Fibroblast of the conjunctiva (primary cell): ENCODE data around the gene RTN4RL2.
"Not testable (repeated sequence)": the region's sequence is repeated elsewhere in the genome, so short reads cannot be mapped to it uniquely, and the experiment has no call there.

Experiments
- DNase-seq: peaks from one replicate; pipeline ENCODE4 v3.0.0-alpha.2; 2010; ENCODE audit warnings: low read depth

The RTN4RL2 gene

DNA sequence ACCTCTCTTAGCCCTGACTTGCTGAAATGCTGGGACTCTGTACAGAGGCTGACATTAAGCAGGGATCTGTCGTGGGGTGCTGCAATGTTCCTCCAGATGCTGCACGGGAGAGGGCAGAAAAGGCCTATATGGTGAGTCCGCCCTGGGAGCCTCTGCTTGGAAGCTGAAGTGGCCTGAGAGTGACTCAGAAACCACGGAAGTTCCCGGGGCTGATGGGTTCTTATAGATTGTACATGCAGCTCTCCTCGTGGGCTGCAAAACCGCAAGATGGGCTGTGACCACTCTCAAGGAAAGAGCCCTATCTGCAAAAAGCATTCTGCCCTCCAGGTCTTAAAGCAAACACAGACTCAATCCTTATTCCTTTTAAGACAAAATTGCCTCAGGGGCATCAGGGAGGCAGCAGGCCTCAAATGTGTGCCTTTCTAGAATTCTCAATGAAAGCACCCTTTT is 27.6 kb upstream of the RTN4RL2 start:
- DNase-seq: no peak

DNA sequence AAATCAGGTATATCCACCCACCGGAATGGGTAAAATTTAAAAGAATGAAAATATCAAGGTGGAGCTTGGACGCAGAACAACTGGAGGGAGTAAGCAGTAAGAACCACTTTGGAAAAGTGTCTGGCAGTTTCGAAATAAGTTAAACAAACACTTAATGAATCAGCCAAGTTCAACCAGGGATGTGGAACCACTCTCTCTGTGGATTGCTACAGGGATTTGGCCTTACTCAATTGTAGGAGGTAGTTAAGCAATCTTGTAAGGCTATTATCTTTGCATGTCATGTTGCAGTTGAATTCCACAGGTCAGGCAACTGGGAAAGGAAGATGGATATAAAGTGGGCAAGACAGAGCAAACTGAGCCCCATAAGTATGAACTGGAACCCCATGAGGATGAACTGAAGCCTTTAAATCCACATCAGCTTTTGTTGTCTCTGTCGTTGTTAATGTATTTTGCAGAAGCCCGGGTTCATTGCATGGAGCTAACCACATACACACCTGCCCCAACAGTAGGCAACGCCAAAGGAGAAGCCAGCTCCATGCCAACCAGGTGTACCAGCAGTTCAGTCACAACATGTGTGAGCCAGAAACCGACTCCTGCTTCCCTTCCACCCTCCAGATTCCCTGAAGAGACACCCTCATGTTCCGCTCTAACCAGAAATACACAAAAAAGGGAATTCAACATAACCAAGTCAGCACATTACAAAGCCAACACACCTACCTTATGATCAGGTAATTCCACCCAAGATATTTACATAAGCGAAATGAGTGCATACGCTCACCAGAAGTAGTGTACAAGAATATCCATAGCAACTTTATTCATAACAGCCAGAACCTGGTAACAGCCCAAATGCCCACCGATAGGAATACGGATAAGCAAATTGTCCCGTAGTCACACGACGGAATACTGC is 25.4 kb upstream of the RTN4RL2 start:
- peak; percentile 85 for DNase-seq

DNA sequence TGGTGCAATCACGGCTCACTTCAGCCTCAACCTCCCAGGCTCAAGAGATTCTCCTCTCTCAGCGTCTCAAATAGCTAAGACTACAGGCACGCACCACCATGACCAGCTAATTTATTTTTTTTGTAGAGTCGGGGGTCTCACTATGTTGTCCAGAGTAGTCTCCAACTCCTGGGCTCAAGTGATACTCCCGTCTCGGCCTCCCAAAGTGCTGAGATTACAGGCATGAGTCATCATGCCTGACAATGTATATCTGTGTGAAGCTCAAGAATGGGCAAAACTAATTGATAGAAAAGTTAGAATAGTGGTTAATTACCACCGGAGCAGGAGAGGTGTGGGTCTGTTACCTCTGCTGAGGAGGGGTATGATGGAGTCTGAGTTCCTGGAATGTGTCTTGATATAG is 24.3 kb upstream of the RTN4RL2 start:
- no peak for DNase-seq

DNA sequence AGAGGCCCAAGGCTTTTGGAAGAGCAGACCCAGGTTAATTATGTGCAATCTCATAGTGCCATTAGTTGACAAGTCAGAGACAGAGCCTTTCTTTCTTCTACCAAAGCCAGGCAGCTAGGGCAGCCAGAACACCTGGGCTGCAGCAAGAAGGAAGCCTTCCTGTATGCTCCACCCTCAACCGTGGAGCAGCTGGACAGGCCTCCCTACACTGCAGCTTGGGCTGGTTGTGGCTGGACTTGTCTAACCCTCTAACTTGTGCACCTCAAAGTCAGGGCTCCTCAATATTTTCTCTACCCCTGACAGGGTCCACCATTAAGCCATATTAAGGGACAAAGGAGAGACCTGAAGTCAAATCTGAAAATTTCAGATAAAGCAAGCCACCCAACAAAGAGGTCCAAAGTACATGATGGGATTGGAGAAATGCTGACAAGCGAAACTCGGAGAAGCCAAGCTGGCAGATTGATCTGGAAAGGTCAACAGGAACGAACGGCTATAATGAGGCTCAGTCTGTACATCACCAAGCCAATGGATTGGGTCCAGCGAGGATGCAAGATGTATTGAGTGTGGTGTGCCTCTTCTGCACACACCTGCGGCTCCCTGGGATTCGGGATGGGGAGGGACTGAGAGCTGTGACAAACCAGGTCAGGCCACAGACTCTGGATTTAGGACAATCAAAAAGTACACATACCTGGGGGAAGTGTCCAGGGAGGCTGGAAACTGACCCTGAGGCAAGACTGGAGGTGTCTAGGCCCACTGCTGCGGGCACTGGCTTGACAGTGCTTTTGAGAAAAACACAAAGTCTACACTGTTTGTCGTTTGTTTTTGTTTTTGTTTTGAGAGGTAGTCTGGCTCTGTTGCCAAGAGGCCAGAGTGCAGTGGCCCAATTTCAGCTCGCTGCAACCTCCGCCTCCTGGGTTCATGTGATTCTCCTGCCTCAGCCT is 21.7 kb upstream of the RTN4RL2 start:
- DNase-seq: no peak

DNA sequence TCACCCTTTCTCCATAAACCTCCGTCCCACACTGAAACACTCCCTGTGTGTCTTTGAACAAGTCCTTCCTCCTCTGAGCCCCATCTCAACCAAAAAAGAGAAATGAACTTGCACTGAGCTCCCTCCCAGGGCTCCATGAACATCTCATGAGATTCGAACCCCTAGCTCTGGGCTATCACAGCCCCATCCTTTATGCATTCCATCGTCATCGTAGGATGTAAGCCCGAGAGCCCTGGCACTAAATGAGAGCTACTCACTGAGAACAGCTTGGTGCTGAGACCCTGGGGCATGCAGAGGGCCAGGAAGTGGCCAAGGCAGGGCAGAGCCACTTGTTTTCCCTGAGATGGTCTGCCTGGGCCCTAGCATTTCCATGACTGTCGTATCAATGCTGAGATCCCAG is 20.5 kb upstream of the RTN4RL2 start:
- DNase-seq: no peak

DNA sequence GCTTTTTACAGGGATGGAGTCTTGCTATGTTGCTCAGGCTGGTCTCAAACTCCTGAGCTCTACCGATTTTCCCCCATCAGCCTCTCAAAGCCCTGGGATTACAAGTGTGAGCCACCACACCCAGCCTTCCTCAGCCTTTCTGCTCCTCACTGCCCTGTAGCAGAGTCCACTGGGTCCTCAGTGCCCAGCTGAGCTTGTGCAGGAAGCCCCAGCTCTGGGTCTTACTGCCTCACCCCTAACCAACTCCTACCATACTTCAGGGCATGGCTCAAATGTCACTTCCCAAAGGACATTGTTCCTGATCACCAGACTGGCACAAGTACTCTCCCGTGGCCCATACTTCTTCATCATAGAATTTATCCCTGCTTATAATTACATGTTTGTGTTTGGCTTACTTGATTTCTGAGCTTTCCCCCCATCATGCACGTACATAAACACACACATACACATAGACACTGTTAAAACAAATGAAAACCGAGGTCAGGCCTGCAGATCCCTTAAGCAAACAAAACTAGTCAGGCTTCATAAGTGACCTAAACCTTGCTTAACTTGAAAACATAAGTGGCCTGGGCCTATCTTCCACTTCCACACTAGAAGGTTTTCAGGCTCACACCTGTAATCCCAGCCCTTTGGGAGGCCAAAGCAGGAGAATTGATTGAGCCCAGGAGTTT is 19.4 kb upstream of the RTN4RL2 start:
- DNase-seq: no peak

DNA sequence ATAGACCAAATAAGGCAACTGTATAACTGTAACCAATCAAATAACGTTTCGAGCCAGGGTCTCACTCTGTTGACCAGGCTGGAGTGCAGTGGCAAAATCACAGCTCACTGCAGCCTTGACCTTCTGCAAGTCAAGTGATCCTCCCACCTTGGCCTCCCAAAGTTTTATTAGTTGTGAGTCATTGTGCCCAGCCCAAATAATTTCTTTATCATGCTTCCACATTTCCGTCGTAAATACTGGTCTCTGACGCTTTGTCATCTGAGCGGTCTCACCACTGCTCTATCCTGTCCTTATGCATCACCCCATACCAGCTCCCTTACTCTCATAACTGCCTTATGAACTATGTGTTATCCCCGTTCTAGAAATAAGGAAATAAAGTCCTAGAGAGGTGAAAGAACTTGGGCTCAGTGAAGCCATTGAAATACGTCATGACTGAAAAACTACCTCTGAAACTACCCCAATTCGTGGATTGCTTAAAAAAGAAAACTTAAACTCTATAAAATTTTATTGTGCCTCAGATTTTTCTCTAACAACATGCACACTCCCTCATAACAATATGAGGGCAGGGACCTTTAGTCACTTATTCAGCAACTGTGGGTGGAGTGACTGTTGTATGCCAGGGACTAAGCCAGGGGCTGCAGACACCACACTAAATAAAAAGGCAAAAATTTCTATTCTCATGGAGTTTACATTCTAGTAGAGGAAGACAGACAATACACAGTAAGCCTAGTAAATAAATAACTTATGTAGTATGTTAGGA is 15.8 kb upstream of the RTN4RL2 start:
- DNase-seq: no peak

DNA sequence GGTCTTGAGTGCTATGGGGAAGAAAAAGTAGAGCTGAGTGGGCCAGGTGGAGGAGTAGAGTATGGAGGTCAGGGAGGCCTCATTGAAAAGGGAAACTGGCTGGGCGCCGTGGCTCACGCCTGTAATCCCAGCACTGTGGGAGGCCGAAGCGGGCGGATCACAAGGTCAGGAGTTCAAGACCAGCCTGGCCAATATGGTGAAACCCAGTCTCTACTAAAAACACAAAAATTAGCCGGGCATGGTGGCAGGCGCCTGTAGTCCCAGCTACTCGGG is 15.3 kb upstream of the RTN4RL2 start:
- not testable (repeated sequence) for DNase-seq

DNA sequence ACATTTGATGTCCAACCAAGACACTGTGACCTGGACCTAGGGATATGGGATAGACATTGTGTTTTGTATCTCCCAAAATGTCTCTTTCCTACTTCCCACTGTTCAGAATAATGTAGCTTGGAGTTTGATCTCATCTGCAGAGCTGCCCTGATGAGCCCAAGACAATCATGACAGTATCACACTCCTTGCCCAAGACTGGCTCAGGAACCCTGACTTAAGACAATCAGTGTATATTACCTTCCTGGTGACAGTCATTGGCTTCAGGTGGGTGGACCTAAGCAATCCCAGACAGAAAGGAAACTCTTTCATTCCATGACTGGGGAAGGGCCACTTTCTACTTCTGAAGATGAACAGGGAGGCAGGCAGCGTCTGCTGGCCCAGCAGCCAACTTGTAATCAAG is 14.3 kb upstream of the RTN4RL2 start:
- no peak for DNase-seq

DNA sequence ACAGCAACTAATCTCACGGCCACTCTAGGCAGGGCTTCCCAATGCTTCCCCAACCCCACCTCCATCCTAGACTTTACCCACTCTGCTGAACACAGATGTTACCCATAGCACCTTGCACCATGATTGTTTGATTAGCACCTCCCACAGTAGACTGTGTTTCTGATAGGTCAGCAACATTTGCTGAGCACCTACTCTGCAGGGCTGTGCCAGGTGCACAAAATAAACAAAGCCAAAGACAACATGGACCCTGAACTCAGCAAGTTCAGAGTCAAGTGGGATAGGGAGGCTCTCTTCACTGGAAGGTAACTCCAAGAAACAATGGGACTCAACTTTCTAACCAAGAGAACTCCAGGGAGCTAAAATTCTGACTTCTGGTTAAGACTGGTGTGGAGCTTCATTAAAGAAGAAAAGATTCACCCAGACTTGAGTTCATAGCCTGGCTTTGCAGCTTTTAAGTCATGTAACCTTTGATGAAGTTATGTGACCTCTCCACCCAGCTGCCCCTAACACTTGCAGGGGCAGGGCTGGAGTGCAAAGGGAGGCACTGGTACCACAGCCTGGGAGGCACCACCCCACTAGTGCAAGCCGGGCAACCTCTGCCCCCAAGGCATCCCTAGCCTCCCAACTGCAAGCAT is 6.7 kb upstream of the RTN4RL2 start:
- DNase-seq: no peak

DNA sequence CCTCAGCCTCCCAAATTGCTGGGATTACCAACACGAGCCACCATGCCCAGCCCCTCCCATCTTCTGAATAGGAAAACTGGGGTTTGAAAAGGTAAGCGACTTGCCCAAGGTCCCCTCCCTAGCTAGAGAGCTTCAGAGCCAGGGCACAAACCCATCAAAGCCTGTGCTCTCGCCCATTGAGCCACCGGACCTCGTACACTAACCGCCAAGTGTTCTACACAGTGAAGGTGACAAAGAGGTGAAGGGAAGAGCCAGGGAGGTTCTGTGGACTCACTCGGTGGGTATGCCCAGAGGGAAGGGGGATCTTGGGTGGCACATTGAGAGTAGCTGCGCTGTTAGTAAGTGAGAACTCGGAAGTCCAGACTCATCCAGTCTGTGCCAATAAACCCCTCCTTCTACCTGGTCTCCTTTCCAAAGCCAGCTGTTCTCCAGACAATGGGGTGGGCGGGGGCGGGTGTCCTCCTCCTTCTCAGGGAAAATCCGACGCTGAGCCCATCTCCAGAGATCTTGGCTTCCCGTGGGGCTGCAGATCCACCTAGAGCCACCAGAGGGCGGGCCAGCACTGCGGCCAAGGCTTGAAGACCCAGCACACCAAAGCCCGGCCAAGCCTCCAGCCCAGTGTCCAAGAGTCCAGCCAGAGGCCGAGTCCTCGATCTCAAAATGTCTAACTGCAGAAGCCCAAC is 3.2 kb upstream of the RTN4RL2 start:
- peak; percentile 75 for DNase-seq

DNA sequence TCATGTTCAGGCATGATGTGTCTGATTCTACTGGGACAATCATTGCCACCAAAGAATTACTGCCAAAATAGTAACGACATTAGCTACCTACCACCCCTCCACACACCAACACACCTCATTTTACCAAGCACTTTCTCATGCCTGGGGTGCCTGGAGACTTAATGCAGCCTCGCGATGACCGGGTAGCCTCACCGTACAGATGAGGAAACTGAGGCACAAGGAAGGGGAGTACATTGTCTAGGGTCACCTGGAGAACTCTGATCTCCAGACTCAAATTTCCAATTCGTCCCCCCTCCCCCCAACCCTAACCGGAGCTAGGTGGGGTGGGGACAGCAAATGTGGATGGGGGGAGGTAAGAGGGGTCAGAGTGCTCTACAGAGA is 2.7 kb upstream of the RTN4RL2 start:
- DNase-seq: no peak

DNA sequence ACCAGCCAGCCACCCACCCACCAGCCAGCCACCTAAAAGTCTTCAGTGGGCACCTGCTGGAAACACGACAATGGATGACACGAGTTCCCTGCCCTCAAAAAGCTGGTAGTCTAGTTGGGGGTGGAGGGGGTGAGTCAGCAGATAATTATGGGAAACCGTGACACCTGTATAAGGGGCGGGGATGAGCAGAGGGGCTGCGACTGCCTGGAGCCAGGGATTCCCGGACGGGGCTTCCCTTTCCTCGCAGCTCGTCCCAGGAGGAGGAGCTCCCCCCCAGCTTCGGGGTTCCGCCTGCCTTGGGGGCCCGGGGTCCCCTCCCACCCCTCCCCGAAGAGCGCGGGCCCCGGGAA is 2.3 kb upstream of the RTN4RL2 start:
- DNase-seq: no peak

DNA sequence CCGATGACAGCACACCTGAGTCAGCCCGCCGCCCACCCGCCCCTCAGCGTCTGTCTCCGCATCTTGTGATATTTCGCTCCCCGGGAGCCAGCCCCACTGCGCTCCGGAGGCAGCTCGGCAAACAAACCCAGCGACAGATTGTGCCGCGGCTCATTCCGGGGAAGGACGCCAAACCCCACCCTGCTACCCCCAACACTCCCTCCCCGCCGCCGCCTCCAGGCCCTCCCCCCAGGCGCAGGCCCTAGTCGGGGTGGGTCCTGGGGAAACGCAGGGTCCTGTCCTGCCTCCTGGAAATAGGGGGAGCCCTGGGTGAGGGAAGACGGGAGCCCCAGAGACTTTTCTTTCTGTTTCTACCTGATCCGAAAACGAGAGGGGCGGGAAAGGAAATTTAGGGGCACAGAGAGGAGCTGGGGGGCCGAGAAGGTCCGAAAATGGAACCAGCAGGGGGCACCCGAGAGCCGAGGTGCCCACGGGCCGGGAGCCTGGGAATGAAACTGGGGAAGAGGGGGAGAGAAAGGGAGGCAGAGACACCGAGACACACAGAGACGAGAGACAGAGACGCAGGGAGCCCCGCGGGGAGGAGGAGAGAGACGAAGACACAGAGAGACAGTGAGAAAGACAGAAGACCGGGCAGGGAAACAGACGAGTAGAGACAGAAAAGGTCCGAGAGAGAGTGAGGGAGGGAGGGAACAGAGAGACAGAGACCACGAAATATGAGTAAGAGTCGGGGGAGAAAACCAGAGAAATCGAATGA is 1.7 kb upstream of the RTN4RL2 start:
- DNase-seq: no peak

DNA sequence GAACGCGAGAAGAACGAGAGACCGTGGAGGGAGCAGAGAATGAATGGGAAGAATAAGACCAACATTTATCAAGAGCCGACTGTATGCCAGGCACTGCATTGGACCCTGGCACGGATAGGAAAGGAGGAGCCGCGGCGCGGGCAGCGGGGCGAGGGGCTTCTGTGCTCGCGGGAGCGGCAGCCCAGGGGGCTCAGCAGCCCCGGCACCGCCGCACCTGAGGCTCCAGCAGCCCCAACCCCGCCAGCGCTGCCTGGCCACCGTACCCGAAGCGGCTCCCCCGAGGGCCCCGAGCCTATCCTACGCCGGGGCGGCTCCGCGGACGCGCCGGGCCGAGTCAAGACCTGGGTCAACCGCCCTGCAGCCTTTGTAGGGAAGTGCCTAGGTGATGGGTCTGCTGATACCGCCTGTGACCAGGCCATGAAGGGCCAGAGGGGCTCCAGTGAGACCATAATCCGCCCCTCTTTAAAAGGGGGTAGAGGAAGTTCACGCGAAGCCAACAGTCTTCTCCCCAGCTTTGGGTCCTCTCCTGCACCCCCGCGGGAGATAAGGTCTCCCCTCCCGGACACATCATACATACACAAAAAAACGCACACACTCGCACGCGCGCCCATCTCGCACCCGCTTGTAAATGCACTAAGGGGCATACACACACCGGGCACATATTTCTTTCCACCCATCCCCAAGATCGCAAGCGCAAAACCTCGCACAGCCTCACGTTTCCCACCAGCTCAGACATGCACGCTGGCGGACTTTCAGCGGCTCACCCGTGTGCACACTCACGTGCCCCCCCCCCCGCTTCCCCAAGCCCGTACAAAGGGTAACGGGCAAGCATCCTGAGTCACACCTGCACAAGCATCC is 935 bp upstream of the RTN4RL2 start:
- no peak for DNase-seq

DNA sequence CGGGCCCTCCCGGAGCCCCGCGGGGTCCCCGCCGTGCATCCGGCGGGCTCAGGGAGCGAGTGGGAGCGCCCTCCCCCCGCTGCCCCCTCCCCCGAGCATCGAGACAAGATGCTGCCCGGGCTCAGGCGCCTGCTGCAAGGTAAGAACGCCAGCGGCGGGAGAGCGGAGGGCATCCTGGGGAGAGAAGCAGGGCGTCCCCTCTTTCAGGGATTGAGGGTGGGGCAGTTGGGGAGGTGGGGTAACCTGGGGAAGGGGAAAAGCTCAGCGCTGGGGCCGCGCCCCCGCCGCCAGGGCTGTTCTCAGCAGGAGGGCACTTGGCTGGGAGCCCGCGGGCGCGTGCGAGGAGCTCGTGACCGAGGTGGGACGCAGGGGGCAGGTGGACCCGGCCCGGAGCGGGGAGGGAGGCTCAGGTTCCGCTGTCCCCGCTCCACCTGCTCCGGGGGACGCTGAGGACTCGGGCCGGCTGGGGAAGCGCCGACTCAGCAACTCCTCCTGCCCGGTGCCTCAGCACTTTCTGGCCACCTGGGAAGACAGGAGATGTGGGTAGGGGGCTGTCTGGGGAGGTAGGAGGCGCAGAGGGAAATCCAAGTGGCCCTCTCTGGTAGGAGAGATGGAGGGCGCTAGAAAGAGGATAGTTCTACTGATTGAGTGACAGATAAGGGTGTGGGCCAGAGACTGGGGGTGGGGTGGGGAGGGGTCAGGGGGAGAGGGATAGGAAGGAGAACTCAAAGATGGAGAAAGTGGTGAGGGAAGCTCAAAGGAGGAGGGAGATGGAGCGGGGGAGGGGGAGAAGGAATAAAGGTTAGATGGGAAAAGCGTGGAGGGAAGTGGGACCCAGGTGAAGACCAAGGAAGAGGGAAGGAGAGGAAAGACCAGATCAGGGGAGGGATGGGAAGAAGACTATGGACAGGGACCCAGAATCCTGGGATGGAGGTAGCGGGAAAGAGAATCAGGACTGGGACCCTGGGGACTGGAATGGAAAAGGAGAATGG is 726 bp downstream of the RTN4RL2 start:
- no peak for DNase-seq

DNA sequence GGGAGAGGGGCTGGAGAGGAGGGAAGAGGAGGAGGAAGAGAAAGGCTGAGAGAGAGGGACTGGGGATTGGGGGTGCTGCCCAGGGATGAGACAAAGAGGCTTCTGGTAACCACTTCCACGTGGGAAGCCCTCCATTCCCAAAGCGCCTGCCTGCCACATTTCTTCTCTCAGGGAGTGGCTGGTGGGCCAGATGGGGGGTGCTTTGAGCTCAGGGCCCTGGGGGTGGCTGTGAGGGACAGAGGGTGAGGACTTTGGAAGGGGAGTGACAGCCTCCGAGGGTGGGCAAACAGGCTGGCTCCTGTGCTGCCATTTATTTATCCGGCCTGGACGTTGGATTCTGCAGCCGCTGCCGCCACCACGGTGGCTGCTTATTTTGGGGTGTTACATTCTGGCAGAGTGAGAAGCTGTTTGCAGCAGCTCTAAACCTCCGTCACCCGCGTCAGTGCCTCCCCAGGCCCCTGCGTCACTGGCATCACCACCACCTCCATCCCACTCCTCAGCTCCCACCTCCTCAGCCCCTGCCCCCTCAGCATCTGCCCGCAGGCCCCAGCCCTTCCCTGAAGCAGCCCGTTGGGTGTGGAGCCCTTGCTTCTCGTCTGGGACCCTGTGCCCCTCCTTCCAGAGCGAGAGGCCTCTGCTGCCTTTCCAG is 1.6 kb downstream of the RTN4RL2 start:
- DNase-seq: no peak
